KOPT-K1 (cell line): ENCODE results near the gene MAP2K1.
"Not testable (repeated sequence)": the region's sequence is repeated elsewhere in the genome, so short reads cannot be mapped to it uniquely, and the experiment has no call there.

Experiments
- H3K27ac ChIP-seq: fragments of 200-600 bp; sonication (generic); 2 replicates; pipeline ENCODE4 v1.5.1; 2016; ENCODE audit warnings: antibody characterized with exemption, mild to moderate bottlenecking, low read depth, low read length; ENCODE audit not compliant: poor library complexity, severe bottlenecking
- H3K36me3 ChIP-seq: fragments of 200-600 bp; sonication (generic); 2 replicates; pipeline ENCODE4 v1.5.1; 2017; ENCODE audit warnings: antibody characterized with exemption, mild to moderate bottlenecking, low read length, moderate library complexity; ENCODE audit not compliant: insufficient read depth
- H3K9me3 ChIP-seq: fragments of 200-600 bp; sonication (generic); 2 replicates; pipeline ENCODE4 v1.5.1; 2017; ENCODE audit warnings: antibody characterized with exemption, low read length, mild to moderate bottlenecking; ENCODE audit not compliant: insufficient read depth, poor library complexity, severe bottlenecking

Gene MAP2K1

DNA sequence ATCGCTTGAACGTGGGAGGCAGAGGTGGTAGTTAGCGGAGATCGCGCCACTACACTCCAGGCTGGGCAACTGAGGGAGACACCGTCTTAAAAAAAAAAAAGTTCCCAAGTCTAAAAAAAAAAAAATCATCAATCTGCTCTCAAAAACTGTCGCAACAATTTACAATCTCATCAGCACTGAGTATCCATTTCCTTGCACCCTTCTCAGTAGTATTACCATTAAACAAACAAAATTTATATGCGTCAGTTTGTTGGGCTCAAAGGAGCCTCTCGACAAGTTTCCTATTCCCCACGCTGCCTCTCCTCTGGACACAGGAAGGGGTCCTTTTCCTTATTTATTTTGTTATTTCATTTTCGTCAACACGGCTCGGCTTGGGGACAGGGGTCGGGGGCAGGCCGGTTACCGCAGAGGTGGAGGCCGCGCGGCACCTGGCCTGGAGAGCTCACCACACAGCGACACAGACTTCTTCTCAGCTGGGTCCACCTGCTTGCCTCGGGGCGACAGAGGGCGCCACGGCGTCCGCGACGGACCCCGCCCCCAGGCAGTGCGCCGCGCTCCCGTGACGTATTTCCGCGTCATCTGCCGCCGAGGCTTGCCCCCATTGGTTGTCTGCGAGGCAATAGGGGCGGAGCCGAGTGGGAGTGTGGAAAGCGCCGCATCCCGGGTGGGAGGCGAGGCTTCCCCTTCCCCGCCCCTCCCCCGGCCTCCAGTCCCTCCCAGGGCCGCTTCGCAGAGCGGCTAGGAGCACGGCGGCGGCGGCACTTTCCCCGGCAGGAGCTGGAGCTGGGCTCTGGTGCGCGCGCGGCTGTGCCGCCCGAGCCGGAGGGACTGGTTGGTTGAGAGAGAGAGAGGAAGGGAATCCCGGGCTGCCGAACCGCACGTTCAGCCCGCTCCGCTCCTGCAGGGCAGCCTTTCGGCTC lies at the start of gene MAP2K1:
Gene MAP2K1, plus strand, starts transcription at position 709 of the 920 bp plus-strand sequence. CDS start 436 bp downstream, outside the sequence.
- H3K9me3 ChIP-seq: no peaks in the 10 kb centered on the region
- H3K36me3 ChIP-seq: no peaks in the 10 kb centered on the region; the same call in 1 of the 2 replicates
- peak within 1 kb of the TSS; percentile 61 for H3K27ac ChIP-seq

DNA sequence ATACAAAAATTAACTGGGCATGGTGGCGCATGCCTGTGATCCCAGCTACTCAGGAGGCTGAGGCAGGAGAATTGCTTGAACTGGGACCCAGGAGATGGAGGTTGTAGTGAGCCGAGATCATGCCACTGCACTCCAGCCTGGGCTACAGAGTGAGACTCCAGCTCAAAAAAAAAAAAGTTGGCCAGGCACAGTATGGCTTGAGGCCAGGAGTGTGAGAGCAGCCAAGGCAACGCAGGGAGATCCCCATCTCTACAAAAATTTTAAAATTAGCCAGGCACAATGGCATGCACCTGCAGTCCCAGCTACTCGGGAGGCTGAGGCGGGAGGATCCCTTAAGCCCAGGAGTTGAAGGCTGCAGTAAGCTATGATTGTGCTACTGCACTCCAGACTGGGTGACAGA lies 38.2 kb upstream of the MAP2K1 start:
- not testable (repeated sequence) for H3K27ac ChIP-seq

GRCh38 chr15:66356077-66356358 lies 30.7 kb upstream of the MAP2K1 start:
- Histone ChIP-seq H3K36me3 (peaks cover 32% of the 10 kb centered on the region), H3K9me3 (no peaks in the 10 kb centered on the region), H3K27ac (peak overlapping the region; percentile 89)

More for the DNA sequence above, 38.2 kb upstream of the MAP2K1 start:
- not testable (repeated sequence) for H3K9me3 ChIP-seq
- peaks cover 89% of the 10 kb centered on the region for H3K36me3 ChIP-seq

DNA sequence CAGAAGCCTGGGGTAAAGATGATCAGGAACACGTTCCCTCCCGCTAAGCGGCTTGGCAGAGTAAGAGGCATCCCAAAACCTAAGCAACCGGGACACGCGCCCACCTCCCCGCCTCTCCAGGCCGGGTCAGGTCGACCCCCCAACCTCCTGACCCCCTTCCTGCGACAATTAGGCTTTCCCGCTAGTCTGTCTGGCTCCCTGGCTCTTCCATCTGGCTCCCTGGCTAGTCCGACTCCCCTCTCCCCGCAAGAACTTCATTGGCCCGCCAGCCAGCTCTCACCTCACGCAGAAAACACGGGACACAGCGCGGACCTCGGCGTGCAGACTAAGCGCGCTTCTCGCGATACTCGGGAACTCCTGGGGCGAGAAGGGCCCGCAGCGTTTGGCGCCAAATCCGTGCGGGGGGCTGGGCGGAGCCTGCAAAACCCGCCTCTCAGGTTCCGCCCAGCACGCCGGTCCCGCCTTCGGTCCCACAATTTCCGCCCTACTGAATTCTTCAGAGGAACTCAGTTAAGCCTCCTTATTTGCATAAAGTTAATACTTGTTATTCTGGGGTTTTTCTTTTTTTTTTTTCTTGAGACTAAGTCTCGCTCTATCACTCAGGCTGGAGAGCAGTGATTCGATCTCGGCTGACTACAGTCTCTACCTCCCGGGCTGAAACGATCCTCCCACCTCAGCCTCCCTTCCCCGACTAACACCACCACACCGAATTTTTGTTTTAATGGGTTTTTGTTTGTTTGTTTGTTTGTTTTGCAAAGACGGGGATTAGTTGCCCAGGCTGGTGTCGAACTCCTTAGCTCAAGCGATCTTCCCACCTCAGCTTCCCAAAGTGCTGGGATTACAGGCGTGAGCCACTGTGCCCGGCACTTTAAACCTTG lies 30.1 kb upstream of the MAP2K1 start, which contains the start of gene TIPIN:
Gene TIPIN, minus strand, starts transcription at position 327 of the 878 bp plus-strand sequence. CDS start 3,738 bp downstream, outside the sequence.
- no peaks in the 10 kb centered on the region for H3K9me3 ChIP-seq
- peak within 1 kb of the TSS; percentile 89 for H3K27ac ChIP-seq
- peaks cover 26% of the 10 kb centered on the region for H3K36me3 ChIP-seq

DNA sequence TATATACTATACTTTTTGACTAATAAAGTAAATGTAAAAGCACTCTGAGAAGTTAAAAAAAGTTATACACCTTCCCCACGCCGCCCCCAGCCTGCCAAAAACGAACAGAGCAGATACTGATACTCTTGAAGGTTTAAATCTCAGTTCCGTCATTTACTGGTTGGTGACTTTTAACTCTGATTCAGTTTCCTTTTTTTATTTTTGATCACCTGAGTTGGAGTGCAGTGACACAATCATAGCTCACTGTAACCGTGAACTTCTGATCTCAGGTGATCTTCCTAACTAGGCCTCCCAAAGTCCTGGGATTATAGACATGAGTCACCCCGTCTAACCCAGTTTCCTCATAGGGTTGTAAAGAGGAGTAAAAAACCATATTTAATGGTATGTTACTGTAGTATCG lies 27.0 kb upstream of the MAP2K1 start:
- H3K27ac ChIP-seq: no peak overlapping the region
- no peaks in the 10 kb centered on the region for H3K36me3 ChIP-seq
- no peaks in the 10 kb centered on the region for H3K9me3 ChIP-seq

GRCh38 chr15:66361745-66362460 lies 24.8 kb upstream of the MAP2K1 start:
- H3K36me3 ChIP-seq, H3K27ac ChIP-seq, H3K9me3 ChIP-seq: not testable (repeated sequence)

DNA sequence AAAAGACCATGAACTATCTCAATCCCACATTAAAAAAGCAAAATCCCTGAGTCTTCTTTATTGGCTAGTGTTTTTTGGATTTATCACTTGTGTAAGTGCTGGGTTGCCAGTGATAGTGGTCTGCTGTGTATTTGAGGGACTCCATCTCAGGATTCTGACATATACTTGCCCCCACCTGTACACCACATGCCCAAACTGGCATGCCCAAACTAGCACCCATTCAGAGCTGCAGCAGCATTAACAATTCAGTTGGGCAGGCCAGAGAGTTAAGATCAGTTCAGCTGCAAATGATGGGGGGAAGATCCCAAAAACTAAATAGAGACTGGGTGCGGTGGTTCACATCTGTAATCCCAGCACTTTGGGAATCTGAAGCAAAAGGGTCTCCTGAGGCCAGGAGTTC lies 23.9 kb upstream of the MAP2K1 start:
- Histone ChIP-seq H3K36me3 (no peaks in the 10 kb centered on the region), H3K27ac (no peak overlapping the region), H3K9me3 (no peaks in the 10 kb centered on the region)

GRCh38 chr15:66364944-66365528 lies 21.7 kb upstream of the MAP2K1 start:
- H3K27ac ChIP-seq: no peak overlapping the region
- H3K9me3 ChIP-seq: no peaks in the 10 kb centered on the region
- H3K36me3 ChIP-seq: no peaks in the 10 kb centered on the region

GRCh38 chr15:66369773-66370651 lies 16.7 kb upstream of the MAP2K1 start:
- no peaks in the 10 kb centered on the region for H3K36me3 ChIP-seq
- peak overlapping the region; percentile 46 for H3K27ac ChIP-seq
- H3K9me3 ChIP-seq: peaks cover 12% of the 10 kb centered on the region

DNA sequence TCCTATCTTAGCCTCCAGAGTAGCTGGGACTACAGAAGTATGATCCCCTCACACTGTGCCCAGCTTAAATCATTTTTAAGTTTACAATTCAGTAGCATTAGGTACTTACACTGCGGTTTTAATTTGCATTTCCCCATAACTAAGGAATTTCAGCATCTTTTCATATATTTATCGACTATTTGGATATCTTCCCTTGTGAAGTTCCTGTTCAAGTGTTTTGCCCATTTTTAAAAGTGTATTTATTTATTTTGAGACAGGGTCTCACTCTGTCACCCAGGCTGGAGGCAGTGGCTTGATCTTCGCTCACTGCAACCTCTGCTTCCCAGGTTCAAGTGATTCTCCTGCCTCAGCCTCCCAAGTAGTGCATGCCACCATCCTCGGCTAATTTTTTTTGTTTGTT lies 12.5 kb upstream of the MAP2K1 start:
- no peaks in the 10 kb centered on the region for H3K36me3 ChIP-seq
- no peak overlapping the region for H3K27ac ChIP-seq
- peaks cover 12% of the 10 kb centered on the region for H3K9me3 ChIP-seq

DNA sequence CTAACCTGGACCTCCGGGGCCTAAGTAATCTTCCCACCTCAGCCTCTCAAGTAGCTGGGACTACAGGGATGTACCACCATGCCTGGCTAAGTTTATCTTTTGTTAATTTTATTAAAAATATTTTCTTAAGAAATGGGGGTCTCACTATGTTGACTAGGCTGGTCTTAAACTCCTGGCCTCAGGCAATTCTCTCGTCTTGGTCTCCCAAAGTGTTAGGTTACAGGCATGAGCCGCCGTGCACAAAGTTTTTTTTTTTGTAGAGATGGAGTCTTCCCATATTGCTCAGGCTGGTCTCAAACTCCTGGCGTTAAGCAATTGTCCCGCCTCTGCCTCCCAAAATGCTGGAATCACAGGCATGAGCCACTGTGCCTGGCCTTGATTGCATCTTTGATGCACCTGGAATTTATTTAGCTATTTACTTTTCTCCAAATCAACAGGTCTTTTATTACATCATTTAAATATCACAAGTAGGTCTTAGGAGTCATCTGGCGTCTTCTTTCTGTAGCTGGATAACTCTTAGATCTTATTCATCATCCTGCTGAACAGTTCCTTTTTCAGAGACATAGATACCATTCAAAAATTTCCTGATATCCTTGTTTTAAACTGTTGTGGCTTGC lies 7.8 kb upstream of the MAP2K1 start:
- Histone ChIP-seq H3K27ac (no peak overlapping the region), H3K36me3 (no peaks in the 10 kb centered on the region), H3K9me3 (peaks cover 8% of the 10 kb centered on the region)

DNA sequence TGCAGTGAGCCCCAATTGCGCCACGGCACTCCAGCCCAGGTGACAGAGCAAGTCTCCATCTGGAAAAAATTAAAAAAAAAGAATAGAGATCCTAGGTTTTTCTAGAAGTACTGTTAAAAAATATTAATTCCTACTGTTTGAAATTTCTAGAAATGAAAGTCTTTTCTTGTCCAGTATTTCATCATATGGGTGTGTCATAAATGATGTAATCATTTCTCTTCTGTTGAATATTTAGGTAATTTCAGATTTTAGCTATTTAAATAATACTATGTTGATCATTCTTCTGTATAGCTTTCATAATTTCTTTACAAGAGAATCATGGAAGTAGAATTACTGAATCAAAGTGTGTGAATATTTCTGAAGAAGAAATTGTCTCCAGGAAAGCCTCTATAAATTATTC lies 5.3 kb upstream of the MAP2K1 start:
- H3K9me3 ChIP-seq, H3K27ac ChIP-seq, H3K36me3 ChIP-seq: not testable (repeated sequence)

DNA sequence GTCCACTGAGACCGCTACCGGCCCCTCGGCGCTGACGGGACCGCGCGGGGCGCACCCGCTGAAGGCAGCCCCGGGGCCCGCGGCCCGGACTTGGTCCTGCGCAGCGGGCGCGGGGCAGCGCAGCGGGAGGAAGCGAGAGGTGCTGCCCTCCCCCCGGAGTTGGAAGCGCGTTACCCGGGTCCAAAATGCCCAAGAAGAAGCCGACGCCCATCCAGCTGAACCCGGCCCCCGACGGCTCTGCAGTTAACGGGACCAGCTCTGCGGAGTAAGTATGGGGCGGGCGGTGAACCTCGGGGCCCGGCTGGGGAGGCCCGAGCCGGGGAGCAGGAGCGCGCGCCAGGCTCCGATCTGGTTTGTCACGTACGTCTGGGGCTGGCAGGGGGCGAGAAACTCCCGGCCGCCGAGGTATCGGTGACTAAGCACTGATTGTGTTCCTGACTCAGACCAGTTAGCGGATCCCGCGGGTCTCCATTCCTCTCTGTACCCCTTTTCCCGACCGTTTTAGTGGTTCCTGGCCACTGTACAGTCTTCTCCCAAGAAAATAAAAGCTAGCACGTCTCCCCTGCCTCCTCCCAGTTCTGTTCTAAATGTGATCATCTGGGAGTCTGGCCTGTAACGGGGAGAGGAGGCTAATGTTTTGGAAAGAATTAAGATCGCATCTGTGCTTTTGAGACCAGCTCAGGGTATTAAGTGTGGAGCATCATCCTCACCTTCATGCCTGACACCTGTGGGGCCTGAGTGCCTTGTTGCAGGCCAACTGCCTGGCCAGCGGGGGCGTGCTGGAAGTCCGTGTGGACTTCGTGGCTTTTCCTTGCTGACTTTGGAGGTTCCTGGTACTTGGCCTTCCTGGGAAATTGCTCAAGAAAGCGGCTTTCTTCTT lies 691 bp downstream of the MAP2K1 start:
- Histone ChIP-seq H3K36me3 (no peaks in the 10 kb centered on the region; the same call in 1 of the 2 replicates), H3K27ac (peak overlapping the region; percentile 61), H3K9me3 (no peaks in the 10 kb centered on the region)
